IPS-20b (cell line): ENCODE results near the gene RNFT2.

Source experiments
- H3K27ac ChIP-seq: one replicate; pipeline ENCODE4 v1.5.1; 2013; ENCODE audit warnings: low read length
- H3K27me3 ChIP-seq: 2 replicates; pipeline ENCODE4 v1.6.1; 2013; ENCODE audit warnings: mild to moderate bottlenecking, low read length, inconsistent platforms; ENCODE audit not compliant: insufficient read depth
- H3K36me3 ChIP-seq: 2 replicates; pipeline ENCODE4 v1.6.1; 2013; ENCODE audit warnings: low read depth, mild to moderate bottlenecking, inconsistent platforms, low read length, moderate library complexity; ENCODE audit not compliant: insufficient read depth
- H3K4me1 ChIP-seq: 2 replicates; pipeline ENCODE4 v1.6.1; 2013; ENCODE audit warnings: mild to moderate bottlenecking, control low read depth, inconsistent platforms, low read length, moderate library complexity; ENCODE audit not compliant: insufficient read depth
- H3K4me3 ChIP-seq: 2 replicates; pipeline ENCODE4 v1.5.1; 2013; ENCODE audit warnings: mild to moderate bottlenecking, low read length, inconsistent platforms
- H3K9ac ChIP-seq: 2 replicates; pipeline ENCODE4 v1.6.1; 2013; ENCODE audit warnings: low read depth, mild to moderate bottlenecking, inconsistent platforms, low read length, moderate library complexity
- H3K9me3 ChIP-seq: 2 replicates; pipeline ENCODE4 v1.6.1; 2013; ENCODE audit warnings: mild to moderate bottlenecking, low read depth, low read length, inconsistent platforms; ENCODE audit not compliant: insufficient read depth

The RNFT2 gene, protein sequence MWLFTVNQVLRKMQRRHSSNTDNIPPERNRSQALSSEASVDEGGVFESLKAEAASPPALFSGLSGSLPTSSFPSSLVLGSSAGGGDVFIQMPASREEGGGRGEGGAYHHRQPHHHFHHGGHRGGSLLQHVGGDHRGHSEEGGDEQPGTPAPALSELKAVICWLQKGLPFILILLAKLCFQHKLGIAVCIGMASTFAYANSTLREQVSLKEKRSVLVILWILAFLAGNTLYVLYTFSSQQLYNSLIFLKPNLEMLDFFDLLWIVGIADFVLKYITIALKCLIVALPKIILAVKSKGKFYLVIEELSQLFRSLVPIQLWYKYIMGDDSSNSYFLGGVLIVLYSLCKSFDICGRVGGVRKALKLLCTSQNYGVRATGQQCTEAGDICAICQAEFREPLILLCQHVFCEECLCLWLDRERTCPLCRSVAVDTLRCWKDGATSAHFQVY

DNA sequence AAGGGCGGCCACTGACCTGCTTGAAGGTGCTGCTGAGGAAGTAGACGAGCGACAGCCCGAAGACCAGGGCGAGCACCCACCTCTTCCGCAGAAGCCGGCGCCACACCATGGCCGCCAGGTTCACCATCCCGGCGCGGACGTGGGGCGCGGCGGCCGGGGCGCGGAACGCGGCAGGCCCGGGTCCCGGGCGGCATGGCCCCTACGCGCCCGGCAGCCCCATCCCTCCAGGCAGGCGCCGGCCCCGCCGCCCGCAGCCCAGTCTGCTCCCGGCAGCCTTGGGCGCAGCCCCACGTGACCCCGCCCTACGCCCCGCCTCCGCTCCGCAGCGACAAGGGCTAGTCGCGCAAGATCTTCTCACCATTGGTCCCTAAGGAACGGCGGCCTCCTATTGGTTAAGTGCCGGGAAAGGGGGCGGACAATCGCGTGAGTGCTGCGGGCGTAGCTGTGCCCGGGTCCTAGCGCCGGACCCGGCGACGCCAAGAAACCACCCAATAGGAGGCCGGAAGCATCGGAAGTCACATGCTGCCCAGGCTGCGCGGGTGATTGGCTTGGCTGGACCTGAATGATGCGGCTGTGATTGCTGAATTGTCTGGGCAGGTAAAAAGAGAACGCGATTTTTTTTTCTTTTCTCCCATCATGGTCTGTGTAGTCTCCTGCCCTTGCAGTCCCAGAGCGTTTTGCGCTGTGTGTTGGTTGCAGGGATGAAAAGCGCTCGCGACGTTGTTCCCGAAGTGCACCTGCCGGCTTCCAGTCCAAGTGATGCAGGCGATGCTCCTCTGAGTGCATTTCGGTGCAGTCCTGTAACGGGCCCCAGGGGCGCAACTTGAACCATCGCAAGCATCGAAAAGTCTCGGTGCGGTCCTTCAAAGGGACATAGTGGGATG is at the start of gene RNFT2, which contains the start of gene SPRING1:
RNFT2 (plus strand) TSS at position 542 of the 884 bp plus-strand sequence. CDS start 2,183 bp downstream, outside the sequence.
SPRING1 (minus strand) TSS at position 296 of the 884 bp plus-strand sequence; CDS start at position 127, 169 bp downstream.
- Histone ChIP-seq H3K36me3 (peaks cover 34% of the 10 kb centered on the region), H3K4me3 (peak within 1 kb of the TSS; percentile 100), H3K27me3 (no peaks in the 10 kb centered on the region), H3K9me3 (no peaks in the 10 kb centered on the region), H3K9ac (peak within 1 kb of the TSS; percentile 92), H3K27ac (no peak within 1 kb of the TSS), H3K4me1 (no peaks in the 10 kb centered on the region; the same call in 1 of the 2 replicates)

- no peak overlapping the region for H3K9ac ChIP-seq
- no peaks in the 10 kb centered on the region for H3K36me3 ChIP-seq
- no peak overlapping the region for H3K4me3 ChIP-seq
- H3K27me3 ChIP-seq = peaks cover 25% of the 10 kb centered on the region
- H3K4me1 ChIP-seq = peaks cover 9% of the 10 kb centered on the region; the same call in 1 of the 2 replicates
- no peak overlapping the region for H3K27ac ChIP-seq
- no peaks in the 10 kb centered on the region for H3K9me3 ChIP-seq
Measured at GRCh38 chr12:116689521-116689920, 48.6 kb upstream of the RNFT2 start.

GRCh38 chr12:116689979-116690744 is 48.0 kb upstream of the RNFT2 start:
- H3K4me1 ChIP-seq = peaks cover 9% of the 10 kb centered on the region; the same call in 1 of the 2 replicates
- no peak overlapping the region for H3K27ac ChIP-seq
- H3K4me3 ChIP-seq = no peak overlapping the region
- no peaks in the 10 kb centered on the region for H3K9me3 ChIP-seq
- H3K36me3 ChIP-seq = no peaks in the 10 kb centered on the region
- H3K9ac ChIP-seq = no peak overlapping the region
- H3K27me3 ChIP-seq = peaks cover 32% of the 10 kb centered on the region

DNA sequence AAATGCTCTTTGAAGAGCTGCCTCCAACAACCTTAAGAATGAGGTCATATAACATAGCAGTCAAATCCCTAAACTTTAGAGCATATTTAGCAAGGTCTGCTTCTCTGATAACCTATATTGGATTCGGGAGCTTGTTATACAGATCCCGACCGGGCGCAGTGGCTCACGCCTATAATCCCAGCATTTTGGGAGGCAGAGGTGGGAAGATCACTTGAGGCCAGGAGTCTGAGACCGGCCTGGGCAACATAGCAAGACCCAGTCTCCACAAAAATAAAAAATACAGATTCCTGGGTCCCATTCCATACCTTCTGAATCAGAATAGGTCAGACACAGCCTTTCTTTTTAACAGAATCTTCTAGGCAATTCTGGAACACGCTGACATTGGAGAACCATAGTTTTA is 46.9 kb upstream of the RNFT2 start:
- Histone ChIP-seq H3K4me3 (no peak overlapping the region), H3K9me3 (no peaks in the 10 kb centered on the region), H3K36me3 (no peaks in the 10 kb centered on the region), H3K9ac (no peak overlapping the region), H3K27ac (no peak overlapping the region), H3K4me1 (peaks cover 9% of the 10 kb centered on the region; the same call in 1 of the 2 replicates), H3K27me3 (peaks cover 35% of the 10 kb centered on the region)

- H3K4me3 ChIP-seq = no peak overlapping the region
- no peak overlapping the region for H3K9ac ChIP-seq
- peaks cover 9% of the 10 kb centered on the region; the same call in 1 of the 2 replicates for H3K4me1 ChIP-seq
- no peaks in the 10 kb centered on the region for H3K9me3 ChIP-seq
- no peak overlapping the region for H3K27ac ChIP-seq
- peaks cover 35% of the 10 kb centered on the region for H3K27me3 ChIP-seq
- no peaks in the 10 kb centered on the region for H3K36me3 ChIP-seq
Measured at GRCh38 chr12:116691636-116692035, 46.5 kb upstream of the RNFT2 start.

DNA sequence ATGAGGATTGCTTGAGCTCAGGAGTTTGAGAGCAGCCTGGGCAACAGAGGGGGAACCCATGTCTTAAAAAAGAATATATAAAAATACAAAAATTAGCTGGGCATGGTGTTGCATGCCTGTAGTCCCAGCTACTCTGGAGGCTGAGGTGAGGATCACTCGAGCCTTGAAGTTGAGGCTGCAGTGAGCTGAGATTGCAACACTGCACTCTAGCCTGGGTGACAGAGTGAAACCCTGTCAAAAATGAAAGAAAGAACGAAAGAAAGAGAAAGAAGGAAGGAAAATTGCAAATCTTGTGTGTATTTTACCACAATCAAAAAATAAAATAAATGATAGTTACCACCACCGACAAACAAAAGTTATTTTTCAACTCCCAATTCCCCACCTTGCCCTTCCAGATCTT is 45.5 kb upstream of the RNFT2 start:
- Histone ChIP-seq H3K36me3 (no peaks in the 10 kb centered on the region), H3K27me3 (peaks cover 35% of the 10 kb centered on the region), H3K4me3 (no peak overlapping the region), H3K27ac (no peak overlapping the region), H3K9me3 (no peaks in the 10 kb centered on the region), H3K4me1 (peaks cover 9% of the 10 kb centered on the region; the same call in 1 of the 2 replicates), H3K9ac (no peak overlapping the region)

DNA sequence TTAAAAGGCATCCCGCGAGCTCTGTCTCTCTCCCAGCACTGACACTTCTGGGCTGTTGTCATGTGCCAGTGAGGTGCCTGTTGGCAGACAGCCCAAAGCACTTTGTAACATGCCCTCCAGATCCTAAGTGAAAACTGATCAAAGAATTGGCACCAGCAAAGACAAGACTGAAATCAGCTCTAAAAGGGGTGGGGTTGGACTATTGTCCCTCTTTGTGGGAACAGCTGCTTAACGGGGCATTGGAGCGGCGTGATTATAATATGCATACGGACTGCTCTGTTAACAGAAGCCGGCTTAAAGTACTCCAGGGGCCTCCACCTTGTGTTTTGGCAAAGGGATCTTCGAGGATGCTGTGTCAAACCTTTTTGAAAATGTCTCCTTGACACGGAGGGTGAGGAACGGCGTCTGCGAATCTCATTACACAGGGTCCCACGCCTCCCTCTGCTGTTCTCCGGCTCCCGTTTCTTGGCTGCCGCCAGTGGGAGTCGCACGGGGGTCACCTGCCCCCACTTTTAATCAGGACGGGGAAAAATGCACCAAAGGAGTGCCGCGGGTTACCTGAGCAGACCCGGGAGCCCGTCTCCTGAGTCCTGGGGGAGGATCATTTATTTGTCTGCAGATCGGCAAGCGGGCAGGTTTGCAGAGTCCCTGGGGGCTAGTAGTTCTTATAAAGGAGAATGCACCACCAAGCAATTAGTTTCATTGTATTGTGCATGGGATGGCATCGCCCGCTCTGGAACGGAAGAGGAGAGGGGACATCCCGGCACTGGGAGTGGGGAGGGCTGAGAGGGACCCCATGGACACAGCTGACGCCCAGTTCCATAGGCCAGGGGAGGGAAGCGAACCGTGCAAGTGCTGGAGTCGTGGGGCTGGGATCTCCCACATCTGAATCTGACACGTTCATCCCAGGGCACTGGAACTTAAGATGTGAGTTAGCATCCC is 44.6 kb upstream of the RNFT2 start:
- no peaks in the 10 kb centered on the region for H3K36me3 ChIP-seq
- no peaks in the 10 kb centered on the region for H3K9me3 ChIP-seq
- peak overlapping the region; percentile 57 for H3K4me3 ChIP-seq
- H3K27ac ChIP-seq = no peak overlapping the region
- peak overlapping the region; percentile 47; the same call in 1 of the 2 replicates for H3K9ac ChIP-seq
- peaks cover 35% of the 10 kb centered on the region for H3K27me3 ChIP-seq
- peaks cover 9% of the 10 kb centered on the region; the same call in 1 of the 2 replicates for H3K4me1 ChIP-seq

GRCh38 chr12:116694653-116695463 is 43.3 kb upstream of the RNFT2 start:
- Histone ChIP-seq H3K9me3 (no peaks in the 10 kb centered on the region), H3K27ac (no peak overlapping the region), H3K36me3 (no peaks in the 10 kb centered on the region), H3K4me1 (peaks cover 9% of the 10 kb centered on the region; the same call in 1 of the 2 replicates), H3K4me3 (peak overlapping the region; percentile 57; the same call in 1 of the 2 replicates), H3K9ac (no peak overlapping the region), H3K27me3 (peaks cover 35% of the 10 kb centered on the region)

GRCh38 chr12:116695464-116695725 is 42.7 kb upstream of the RNFT2 start:
- Histone ChIP-seq H3K9me3 (no peaks in the 10 kb centered on the region), H3K9ac (no peak overlapping the region), H3K4me3 (no peak overlapping the region), H3K4me1 (peaks cover 9% of the 10 kb centered on the region; the same call in 1 of the 2 replicates), H3K36me3 (no peaks in the 10 kb centered on the region), H3K27me3 (peaks cover 35% of the 10 kb centered on the region), H3K27ac (no peak overlapping the region)

GRCh38 chr12:116697305-116697704 is 40.8 kb upstream of the RNFT2 start:
- Histone ChIP-seq H3K9ac (no peak overlapping the region), H3K4me1 (peaks cover 9% of the 10 kb centered on the region; the same call in 1 of the 2 replicates), H3K4me3 (no peak overlapping the region), H3K9me3 (no peaks in the 10 kb centered on the region), H3K36me3 (no peaks in the 10 kb centered on the region), H3K27ac (no peak overlapping the region), H3K27me3 (peaks cover 32% of the 10 kb centered on the region)
